Breast epithelium (tissue), 4 donors: ENCODE data around the gene AEBP1. TPM values are rescaled to one million over a fixed set of nuclear protein-coding genes. Genes with fewer than 3 reads are reported as not detected.
A peak's percentile ranks its signal among the peaks of the same experiment; 100 is the strongest.

ENCODE experiments used
- DNase-seq, 2 donors: peaks; one replicate each; pipeline ENCODE4 v3.0.0-alpha.2; 2019; ENCODE audit warnings: low spot score in 2 of 2
- H3K27ac ChIP-seq, 2 donors: fragments of 200-600 bp; sonication (generic) in 1 of 2; one replicate each; pipeline ENCODE4 v1.5.1; 2016 to 2019; ENCODE audit warnings: mild to moderate bottlenecking in 1 of 2
- H3K27me3 ChIP-seq, 2 donors: fragments of 200-600 bp; sonication (generic) in 1 of 2; one replicate each; pipeline versions ENCODE4 v1.5.1 to v1.6.0; 2017 to 2019; ENCODE audit warnings: control low read depth in 1 of 2, mild to moderate bottlenecking in 1 of 2
- H3K36me3 ChIP-seq: fragments of 200-600 bp; one replicate; pipeline ENCODE4 v1.5.1; 2019
- H3K4me1 ChIP-seq, 2 donors: fragments of 200-600 bp; sonication (generic); one replicate each; pipeline ENCODE4 v1.5.1; 2016 to 2019; ENCODE audit warnings: control low read depth in 1 of 2
- H3K4me3 ChIP-seq, 3 donors: fragments of 200-600 bp; sonication (generic); 1 replicate in 2 of 3; 2 replicates in 1 of 3; pipeline ENCODE4 v1.5.1; 2016 to 2019; ENCODE audit warnings: mild to moderate bottlenecking in 3 of 3, moderate library complexity in 2 of 3
- H3K9me3 ChIP-seq, 2 donors: fragments of 200-600 bp; sonication (generic) in 1 of 2; one replicate each; pipeline ENCODE4 v1.5.1; 2016 to 2019; ENCODE audit warnings: control low read depth in 1 of 2
- CTCF ChIP-seq, 3 donors: fragments of 450-650 bp; IDR thresholded peaks; one replicate each; pipeline ENCODE4 v1.5.1; 2016 to 2017; ENCODE audit warnings: antibody characterized with exemption in 3 of 3, mild to moderate bottlenecking in 3 of 3, moderate library complexity in 3 of 3
- POLR2A ChIP-seq: fragments of 450-650 bp; IDR thresholded peaks from one replicate; pipeline ENCODE4 v1.6.1; 2016; ENCODE audit warnings: antibody characterized with exemption, mild to moderate bottlenecking, moderate library complexity
- POLR2AphosphoS5 ChIP-seq, 3 donors: sonication (generic); formaldehyde crosslinking; IDR thresholded peaks; one replicate each; pipeline ENCODE4 v1.6.1; 2017; ENCODE audit warnings: antibody characterized with exemption in 3 of 3
- intact Hi-C: fragments of 100-400 bp; cut with DNase I; formaldehyde crosslinking; loops from one replicate; pipeline ENCODE4 v1.15.1; 2023; ENCODE audit warnings: low total_unique reads
- total RNA-seq, 3 donors: library from RNA; depleted of rRNA; stranded (reverse); fragments of >200 nt; gene quantifications; one replicate each; pipeline ENCODE4 v1.1.0, GENCODE V29; 2016

The AEBP1 gene
- total RNA-seq, 3 donors from 2014 or later = 85.6 to 300 (median 145) TPM

DNA sequence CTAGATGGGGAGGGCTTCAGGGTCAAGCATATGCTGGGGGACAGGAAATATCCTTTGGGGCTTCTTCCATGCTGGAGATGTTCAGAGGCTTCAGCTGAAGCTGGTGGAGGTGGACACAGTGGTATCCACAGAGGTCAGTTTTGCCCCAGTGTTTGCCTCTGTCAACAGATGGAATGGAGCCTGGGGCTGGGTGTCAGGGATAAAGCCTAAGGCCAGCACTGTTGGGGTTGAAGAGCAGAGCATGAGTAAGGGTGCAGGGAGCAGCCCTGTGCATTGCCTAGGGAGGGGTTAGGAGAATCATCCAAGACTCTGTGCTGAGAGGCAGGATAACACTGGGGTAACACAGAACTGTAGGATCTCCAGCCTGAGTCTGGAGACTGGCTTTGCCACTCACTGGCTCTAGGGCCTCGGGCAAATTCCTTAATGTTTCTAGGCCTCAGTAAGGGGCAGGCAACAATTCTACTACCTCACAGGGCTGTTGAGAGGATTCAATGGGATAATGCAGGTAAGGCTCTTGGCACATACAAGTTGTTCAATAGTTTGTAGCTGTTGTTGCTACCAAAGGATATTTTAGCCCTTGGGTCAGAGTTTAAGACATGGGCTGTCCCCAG lies 58.7 kb downstream of the AEBP1 start:
- peak in 1 of 2 donors; percentile 6 for DNase-seq
- TF ChIP-seq CTCF (IDR thresholded peaks at IDR 0.05) (no peak), POLR2A (no peak), POLR2AphosphoS5 (IDR thresholded peaks at IDR 0.05) (no peak)
- H3K27me3 ChIP-seq = no peaks in the 10 kb centered on the region

GRCh38 chr7:44163591-44163990 lies 59.4 kb downstream of the AEBP1 start:
- peak; percentile 5 to 51 for DNase-seq
- Histone ChIP-seq H3K4me3 (no peak overlapping the region), H3K4me1 (no peaks in the 10 kb centered on the region), H3K36me3 (no peaks in the 10 kb centered on the region), H3K9me3 (no peaks in the 10 kb centered on the region), H3K27ac (peak overlapping the region in 1 of 2 donors; percentile 5), H3K27me3 (no peaks in the 10 kb centered on the region)
- no peak for TF ChIP-seq CTCF (IDR thresholded peaks at IDR 0.05)
- no peak for TF ChIP-seq POLR2AphosphoS5 (IDR thresholded peaks at IDR 0.05)
- no peak for TF ChIP-seq POLR2A
- intact Hi-C loops = no loop called here

More for the DNA sequence above, 58.7 kb downstream of the AEBP1 start:
- Histone ChIP-seq H3K4me1 (no peaks in the 10 kb centered on the region), H3K4me3 (no peak overlapping the region), H3K36me3 (no peaks in the 10 kb centered on the region), H3K27ac (peak overlapping the region in 1 of 2 donors; percentile 5), H3K9me3 (no peaks in the 10 kb centered on the region)
- intact Hi-C loops = no loop called here

Other genes with a start within 250 kb of the AEBP1 start
- 10 to 100 TPM; 75.4 to 86.1 (median 81.0) TPM for gene MRPS24, start 234.8 kb upstream of the AEBP1 start, total RNA-seq
- 10 to 100 TPM; 29.2 to 39.2 (median 29.9) TPM for gene URGCP, start 197.7 kb upstream of the AEBP1 start, total RNA-seq
- 10 to 100 TPM; 14.7 to 34.1 (median 15.4) TPM for gene UBE2D4, start 177.9 kb upstream of the AEBP1 start, total RNA-seq
- gene SPDYE1, start 106.4 kb upstream of the AEBP1 start, total RNA-seq = not detected
- gene DBNL, start 59.6 kb upstream of the AEBP1 start, total RNA-seq = 100 to 1,000 TPM in 2 of 3 donors, 10 to 100 TPM in 1; 90.8 to 110 (median 102) TPM
- gene PGAM2, start 38.8 kb upstream of the AEBP1 start, total RNA-seq = under 1 TPM; 0.64 to 0.73 (median 0.66) TPM
- 10 to 100 TPM; 22.4 to 44.8 (median 31.1) TPM for gene POLM, start 21.8 kb upstream of the AEBP1 start, total RNA-seq
- 10 to 100 TPM; 38.9 to 49.8 (median 39.7) TPM for gene POLD2, start 19.2 kb downstream of the AEBP1 start, total RNA-seq
- gene MYL7, start 37.0 kb downstream of the AEBP1 start, total RNA-seq = under 1 TPM in 1 of 3 donors, not detected in 2; 0.73 TPM
- 1 to 10 TPM in 1 of 3 donors, under 1 TPM in 1, not detected in 1; 0.48 to 1.6 TPM for gene GCK, start 85.1 kb downstream of the AEBP1 start, total RNA-seq
- gene YKT6, start 96.6 kb downstream of the AEBP1 start, total RNA-seq = 10 to 100 TPM; 40.2 to 57.0 (median 49.4) TPM
- 1 to 10 TPM in 2 of 3 donors, not detected in 1; 2.0 to 9.2 TPM for gene CAMK2B, start 221.2 kb downstream of the AEBP1 start, total RNA-seq